Loucy (cell line): Measurements from ENCODE around the gene ZNF605.

Source experiments
- H2AFZ ChIP-seq: fragments of 200-600 bp; sonication (generic); 2 replicates; pipeline ENCODE4 v1.6.0; 2016; ENCODE audit warnings: antibody characterized with exemption, mild to moderate bottlenecking, low read length, moderate library complexity
- H3F3A ChIP-seq: fragments of 200-600 bp; 2 replicates; pipeline ENCODE4 v1.6.0; 2016; ENCODE audit warnings: antibody characterized with exemption, low read depth, mild to moderate bottlenecking
- H3K27me3 ChIP-seq: fragments of 200-600 bp; sonication (generic); 2 replicates; pipeline ENCODE4 v1.6.1; 2014; ENCODE audit warnings: low read length, mild to moderate bottlenecking; ENCODE audit not compliant: insufficient read depth, poor library complexity, severe bottlenecking
- H3K36me3 ChIP-seq: fragments of 200-600 bp; sonication (generic); 2 replicates; pipeline ENCODE4 v1.6.1; 2016; ENCODE audit warnings: low read length; ENCODE audit not compliant: insufficient read depth
- H3K4me1 ChIP-seq: fragments of 200-600 bp; sonication (generic); 2 replicates; pipeline ENCODE4 v1.5.1; 2014; ENCODE audit warnings: low read length, mild to moderate bottlenecking; ENCODE audit not compliant: insufficient read depth, poor library complexity, severe bottlenecking
- H3K4me2 ChIP-seq: fragments of 200-600 bp; sonication (generic); 2 replicates; pipeline ENCODE4 v1.6.0; 2014; ENCODE audit warnings: antibody characterized with exemption, low read length, low read depth, mild to moderate bottlenecking; ENCODE audit not compliant: poor library complexity, severe bottlenecking
- H3K4me3 ChIP-seq: fragments of 200-600 bp; sonication (generic); 2 replicates; pipeline ENCODE4 v1.5.1; 2014; ENCODE audit warnings: low read length, mild to moderate bottlenecking, mixed read lengths; ENCODE audit not compliant: poor library complexity, severe bottlenecking
- H3K79me2 ChIP-seq: fragments of 200-600 bp; sonication (generic); 2 replicates; pipeline ENCODE4 v1.6.1; 2014; ENCODE audit warnings: low read length; ENCODE audit not compliant: insufficient read depth
- H3K9ac ChIP-seq: fragments of 200-600 bp; sonication (generic); 2 replicates; pipeline ENCODE4 v1.6.0; 2014; ENCODE audit warnings: mild to moderate bottlenecking, low read depth, low read length, moderate library complexity; ENCODE audit not compliant: poor library complexity, severe bottlenecking
- H3K9me2 ChIP-seq: fragments of 200-600 bp; sonication (generic); replicated peaks from 2 replicates; pipeline ENCODE4 v1.6.1; 2016; ENCODE audit warnings: low read depth, low read length, mixed read lengths
- H3K9me3 ChIP-seq: fragments of 200-600 bp; sonication (generic); 2 replicates; pipeline ENCODE4 v1.6.1; 2014; ENCODE audit warnings: mild to moderate bottlenecking, antibody characterized with exemption, low read length, low read depth; ENCODE audit not compliant: insufficient read depth
- H4K20me1 ChIP-seq: fragments of 200-600 bp; sonication (generic); 2 replicates; pipeline ENCODE4 v1.6.0; 2014; ENCODE audit warnings: antibody characterized with exemption, low read length, mild to moderate bottlenecking; ENCODE audit not compliant: insufficient read depth, poor library complexity, severe bottlenecking
- EZH2phosphoT487 ChIP-seq: fragments of 200-600 bp; IDR thresholded peaks from 2 replicates; pipeline ENCODE4 v1.6.1; 2018; ENCODE audit warnings: antibody characterized with exemption, mild to moderate bottlenecking, moderate library complexity, borderline replicate concordance
- TF ChIP-seq, protein P1 (sequence below): fragments of 200-600 bp; sonication (generic); conservative IDR thresholded peaks from 2 replicates; pipeline ENCODE4 v1.5.1; 2014; ENCODE audit warnings: mild to moderate bottlenecking, antibody characterized with exemption, low read length

The ZNF605 gene

DNA sequence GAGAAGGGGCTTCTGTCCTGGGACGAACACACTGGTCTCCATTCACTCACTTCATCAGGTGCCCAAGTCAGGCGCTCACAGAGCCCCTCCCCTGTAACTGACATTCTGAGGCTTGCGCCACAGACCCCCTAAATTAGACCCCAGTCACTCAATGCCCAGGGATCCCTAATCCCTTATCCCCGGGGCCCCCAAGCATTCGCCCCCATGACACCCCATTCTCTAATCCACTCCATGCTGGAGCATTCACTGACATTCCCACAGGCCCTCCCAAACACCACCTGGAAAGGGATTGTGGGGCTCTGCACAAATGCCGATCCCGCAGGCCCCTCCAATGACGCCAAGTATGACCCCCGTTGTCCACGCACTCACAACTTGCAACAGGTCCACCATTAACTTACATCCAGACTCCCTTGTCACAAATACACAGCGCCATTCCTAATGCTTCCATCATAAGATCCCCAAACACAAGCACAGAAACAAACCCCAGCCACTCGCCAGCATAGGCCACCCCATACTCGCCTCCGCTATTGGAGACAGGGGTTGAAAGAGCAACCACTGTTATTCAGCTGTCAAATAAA is 1.5 kb downstream of the ZNF605 start:
- Histone ChIP-seq H3K4me2 (peak overlapping the region; percentile 90), H3K4me1 (peaks cover 11% of the 10 kb centered on the region), H3K9me3 (peaks cover 15% of the 10 kb centered on the region; the same call in 1 of the 2 replicates), H3K9ac (peak overlapping the region; percentile 78), H3K4me3 (peak overlapping the region; percentile 95), H3K79me2 (peaks cover 14% of the 10 kb centered on the region; the same call in 1 of the 2 replicates), H4K20me1 (no peaks in the 10 kb centered on the region), H2AFZ (no peak overlapping the region), H3K36me3 (no peaks in the 10 kb centered on the region), H3K9me2 (no peaks in the 10 kb centered on the region), H3K27me3 (no peaks in the 10 kb centered on the region), H3F3A (peaks cover 3% of the 10 kb centered on the region; the same call in 1 of the 2 replicates)
- TF ChIP-seq, protein P1, sequence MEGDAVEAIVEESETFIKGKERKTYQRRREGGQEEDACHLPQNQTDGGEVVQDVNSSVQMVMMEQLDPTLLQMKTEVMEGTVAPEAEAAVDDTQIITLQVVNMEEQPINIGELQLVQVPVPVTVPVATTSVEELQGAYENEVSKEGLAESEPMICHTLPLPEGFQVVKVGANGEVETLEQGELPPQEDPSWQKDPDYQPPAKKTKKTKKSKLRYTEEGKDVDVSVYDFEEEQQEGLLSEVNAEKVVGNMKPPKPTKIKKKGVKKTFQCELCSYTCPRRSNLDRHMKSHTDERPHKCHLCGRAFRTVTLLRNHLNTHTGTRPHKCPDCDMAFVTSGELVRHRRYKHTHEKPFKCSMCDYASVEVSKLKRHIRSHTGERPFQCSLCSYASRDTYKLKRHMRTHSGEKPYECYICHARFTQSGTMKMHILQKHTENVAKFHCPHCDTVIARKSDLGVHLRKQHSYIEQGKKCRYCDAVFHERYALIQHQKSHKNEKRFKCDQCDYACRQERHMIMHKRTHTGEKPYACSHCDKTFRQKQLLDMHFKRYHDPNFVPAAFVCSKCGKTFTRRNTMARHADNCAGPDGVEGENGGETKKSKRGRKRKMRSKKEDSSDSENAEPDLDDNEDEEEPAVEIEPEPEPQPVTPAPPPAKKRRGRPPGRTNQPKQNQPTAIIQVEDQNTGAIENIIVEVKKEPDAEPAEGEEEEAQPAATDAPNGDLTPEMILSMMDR = no peak
- TF ChIP-seq EZH2phosphoT487 = no peak

DNA sequence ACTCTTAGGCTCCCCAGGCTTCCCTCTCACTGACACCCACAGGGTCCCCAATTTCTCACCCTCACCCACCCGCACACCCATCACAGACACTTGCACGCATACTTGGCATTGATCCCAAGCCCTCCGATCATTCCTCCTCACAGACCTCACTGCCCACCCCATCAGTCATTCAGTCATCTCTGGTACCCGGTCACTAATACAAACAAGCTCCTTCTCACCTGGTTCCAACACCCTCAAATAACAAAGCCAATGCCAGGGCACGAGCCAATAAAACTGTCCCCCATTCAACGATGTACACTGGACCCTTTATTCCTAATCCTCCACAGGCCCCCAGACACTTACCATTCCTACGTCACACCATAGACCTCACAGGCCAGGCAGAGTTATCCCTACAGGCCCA is 2.3 kb downstream of the ZNF605 start:
- Histone ChIP-seq H3K4me3 (no peak overlapping the region), H3K9ac (no peak overlapping the region), H3K79me2 (peaks cover 14% of the 10 kb centered on the region; the same call in 1 of the 2 replicates), H3K9me3 (peaks cover 15% of the 10 kb centered on the region; the same call in 1 of the 2 replicates), H3K4me2 (no peak overlapping the region), H4K20me1 (no peaks in the 10 kb centered on the region), H2AFZ (no peak overlapping the region), H3K4me1 (peaks cover 11% of the 10 kb centered on the region), H3K27me3 (no peaks in the 10 kb centered on the region), H3K9me2 (no peaks in the 10 kb centered on the region), H3K36me3 (no peaks in the 10 kb centered on the region), H3F3A (peaks cover 3% of the 10 kb centered on the region; the same call in 1 of the 2 replicates)
- TF ChIP-seq, protein P1 = no peak
- no peak for TF ChIP-seq EZH2phosphoT487

DNA sequence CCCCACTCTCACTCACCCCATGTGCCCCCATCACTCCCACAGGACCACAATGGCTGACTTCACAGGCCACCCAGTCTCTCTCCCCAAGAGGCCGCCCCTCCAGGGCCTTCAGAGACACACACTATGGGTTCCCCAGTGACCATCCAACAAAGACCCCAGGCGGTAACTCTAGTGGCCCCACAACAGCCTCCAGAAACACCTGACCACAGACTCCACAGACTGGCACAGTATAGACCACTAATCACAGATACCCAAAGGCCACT is 3.0 kb downstream of the ZNF605 start:
- no peak for TF ChIP-seq EZH2phosphoT487
- TF ChIP-seq, protein P1 = no peak
- Histone ChIP-seq H3K27me3 (no peaks in the 10 kb centered on the region), H3K36me3 (no peaks in the 10 kb centered on the region), H3F3A (peaks cover 3% of the 10 kb centered on the region; the same call in 1 of the 2 replicates), H3K9ac (no peak overlapping the region), H3K9me3 (peaks cover 17% of the 10 kb centered on the region; the same call in 1 of the 2 replicates), H3K4me3 (no peak overlapping the region), H3K79me2 (peaks cover 14% of the 10 kb centered on the region; the same call in 1 of the 2 replicates), H3K4me1 (peaks cover 11% of the 10 kb centered on the region), H4K20me1 (no peaks in the 10 kb centered on the region), H2AFZ (no peak overlapping the region), H3K4me2 (no peak overlapping the region), H3K9me2 (no peaks in the 10 kb centered on the region)
